Stimulated activated CD8-positive, alpha-beta memory T cell treated with anti-CD3 and anti-CD28 coated beads, Interleukin-4, amount 100 ng/mL, for 1 hour (primary cell): Measurements from ENCODE around the gene EPHB1.

Experiments used
- DNase-seq, 2 donors: peaks; one replicate each; pipeline ENCODE4 v3.0.0-alpha.2; 2020; ENCODE audit warnings: low read depth in 2 of 2, low spot score in 1 of 2

The EPHB1 gene

GRCh38 chr3:135301670-135302069, 506.6 kb downstream of the EPHB1 start:
- no peak for DNase-seq

DNA sequence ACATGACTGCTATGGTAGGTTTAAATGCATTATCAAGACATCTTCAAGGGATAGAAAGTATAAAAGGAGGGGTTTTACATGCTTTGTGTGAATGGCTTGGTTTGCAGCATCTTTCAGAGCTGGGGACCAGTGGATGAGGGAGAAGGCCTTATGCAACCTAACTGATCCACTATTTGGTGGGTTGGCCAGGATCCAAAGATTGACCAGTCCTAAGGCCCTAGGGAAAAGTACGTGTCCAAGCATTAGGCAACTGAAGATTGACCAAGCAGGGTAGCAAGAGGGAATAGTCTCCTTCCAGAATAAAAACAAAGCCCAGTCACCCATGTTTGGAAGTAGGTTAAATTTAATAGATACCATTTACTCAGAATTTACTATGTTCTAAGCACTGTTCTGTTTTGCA, 509.3 kb downstream of the EPHB1 start:
- DNase-seq: no peak
